HepG2 (cell line): Measurements from ENCODE around the gene PDGFA. TPM values are rescaled to one million over a fixed set of nuclear protein-coding genes. Genes with fewer than 3 reads are reported as not detected.

Experiments
- FOSL2 ChIP-seq: sonication (generic); formaldehyde crosslinking; IDR thresholded peaks from 2 replicates; pipeline ENCODE4 v1.4.0; 2020; ENCODE audit warnings: missing genetic modification reagents
- GLMP ChIP-seq: sonication (generic); formaldehyde crosslinking; IDR thresholded peaks from 2 replicates; pipeline ENCODE4 v1.9.0; 2021; ENCODE audit warnings: missing genetic modification reagents, mild to moderate bottlenecking, borderline replicate concordance
- IRF2 ChIP-seq: IDR thresholded peaks from 2 replicates; pipeline ENCODE4 v1.6.1; 2018; ENCODE audit warnings: missing genetic modification reagents, missing compliant biosample characterization
- LBX2 ChIP-seq: sonication (generic); formaldehyde crosslinking; IDR thresholded peaks from 2 replicates; pipeline ENCODE4 v1.5.0; 2020; ENCODE audit warnings: missing genetic modification reagents, mild to moderate bottlenecking, borderline replicate concordance
- MAFG ChIP-seq: sonication (generic); formaldehyde crosslinking; IDR thresholded peaks from 2 replicates; pipeline ENCODE4 v1.5.1; 2020; ENCODE audit warnings: mild to moderate bottlenecking, missing genetic modification reagents
- SALL1 ChIP-seq: sonication (generic); formaldehyde crosslinking; IDR thresholded peaks from 2 replicates; pipeline ENCODE4 v1.8.0; 2022; ENCODE audit warnings: mild to moderate bottlenecking, missing genetic modification reagents
- SOX6 ChIP-seq, 2 experiments: fragments of 450-650 bp in 1 of 2; sonication (generic) in 1 of 2; formaldehyde crosslinking in 1 of 2; IDR thresholded peaks; 2 replicates each; pipeline versions ENCODE4 v1.4.0 to v1.6.1; 2017 to 2020; ENCODE audit warnings: antibody characterized with exemption in 1 of 2, mild to moderate bottlenecking in 1 of 2, missing genetic modification reagents in 1 of 2
- STAT5B ChIP-seq: sonication (generic); formaldehyde crosslinking; IDR thresholded peaks from 2 replicates; pipeline ENCODE4 v1.4.0; 2020; ENCODE audit warnings: missing genetic modification reagents
- TCF12 ChIP-seq, 2 experiments: fragments of 450-650 bp in 1 of 2; sonication (generic) in 1 of 2; formaldehyde crosslinking in 1 of 2; IDR thresholded peaks; 2 replicates each; pipeline versions ENCODE4 v1.6.1 to v1.8.0; 2017 to 2022; ENCODE audit warnings: antibody characterized with exemption in 1 of 2, mild to moderate bottlenecking in 1 of 2, missing genetic modification reagents in 1 of 2, moderate library complexity in 1 of 2
- THYN1 ChIP-seq: sonication (generic); formaldehyde crosslinking; IDR thresholded peaks from 2 replicates; pipeline ENCODE4 v1.8.1; 2023; ENCODE audit warnings: low read depth, mild to moderate bottlenecking, moderate library complexity, missing genetic modification reagents, borderline replicate concordance
- ZFP62 ChIP-seq: sonication (generic); formaldehyde crosslinking; IDR thresholded peaks from 2 replicates; pipeline ENCODE4 v1.4.0; 2020; ENCODE audit warnings: missing genetic modification reagents
- ZNF34 ChIP-seq: sonication (generic); formaldehyde crosslinking; IDR thresholded peaks from 2 replicates; pipeline ENCODE4 v1.4.0; 2020; ENCODE audit warnings: mild to moderate bottlenecking, missing genetic modification reagents, borderline replicate concordance
- ZNF382 ChIP-seq: sonication (generic); formaldehyde crosslinking; IDR thresholded peaks from 2 replicates; pipeline ENCODE4 v1.5.0; 2020; ENCODE audit warnings: missing genetic modification reagents, mild to moderate bottlenecking, borderline replicate concordance
- ZNF749 ChIP-seq: sonication (generic); formaldehyde crosslinking; IDR thresholded peaks from 2 replicates; pipeline ENCODE4 v1.8.0; 2022; ENCODE audit warnings: mild to moderate bottlenecking, missing genetic modification reagents, moderate library complexity, borderline replicate concordance
- polyA plus RNA-seq, 8 experiments: library from polyadenylated mRNA; depleted of rRNA in 3 of 8; stranded (reverse) in 7 of 8; unstranded in 1 of 8; fragments of >200 nt; fragmentation: Illumina TruSeq in 4 of 8; extraction: Trizol in 4 of 8; gene quantifications; 2 replicates each; pipeline versions ENCODE4 v1.2.1 to v1.2.3, GENCODE V29; 2011 to 2016; ENCODE audit warnings: low read depth in 4 of 8, missing spikeins in 1 of 8, mixed read lengths in 1 of 8; ENCODE audit not compliant: insufficient read depth in 1 of 8
- total RNA-seq, 5 experiments: library from RNA; depleted of rRNA; stranded (reverse); fragments of >200 nt; fragmentation: Illumina TruSeq; extraction: Trizol; gene quantifications; 2 replicates each; pipeline ENCODE4 v1.2.3, GENCODE V29; 2016; ENCODE audit warnings: low read depth in 1 of 5
- TF ChIP-seq, protein P1 (sequence below): sonication (generic); formaldehyde crosslinking; IDR thresholded peaks from 2 replicates; pipeline ENCODE4 v1.4.0; 2020; ENCODE audit warnings: missing genetic modification reagents, mild to moderate bottlenecking, borderline replicate concordance
- TF ChIP-seq, protein P2 (sequence below): sonication (generic); formaldehyde crosslinking; IDR thresholded peaks from 2 replicates; pipeline ENCODE4 v1.4.0; 2020; ENCODE audit warnings: missing genetic modification reagents
- TF ChIP-seq, protein P3 (sequence below): IDR thresholded peaks from 2 replicates; pipeline ENCODE4 v1.6.1; 2016; ENCODE audit warnings: missing compliant biosample characterization, missing genetic modification reagents, borderline replicate concordance
- TF ChIP-seq, protein P4 (sequence below): sonication (generic); formaldehyde crosslinking; IDR thresholded peaks from 2 replicates; pipeline ENCODE4 v1.4.0; 2020; ENCODE audit warnings: missing genetic modification reagents

Gene PDGFA
- total and polyA plus RNA-seq, 2 of the 13 experiments (the other 11 are each of a cell fraction or from before 2014, with no cell fraction given) = 1.5 to 3.4 TPM

DNA sequence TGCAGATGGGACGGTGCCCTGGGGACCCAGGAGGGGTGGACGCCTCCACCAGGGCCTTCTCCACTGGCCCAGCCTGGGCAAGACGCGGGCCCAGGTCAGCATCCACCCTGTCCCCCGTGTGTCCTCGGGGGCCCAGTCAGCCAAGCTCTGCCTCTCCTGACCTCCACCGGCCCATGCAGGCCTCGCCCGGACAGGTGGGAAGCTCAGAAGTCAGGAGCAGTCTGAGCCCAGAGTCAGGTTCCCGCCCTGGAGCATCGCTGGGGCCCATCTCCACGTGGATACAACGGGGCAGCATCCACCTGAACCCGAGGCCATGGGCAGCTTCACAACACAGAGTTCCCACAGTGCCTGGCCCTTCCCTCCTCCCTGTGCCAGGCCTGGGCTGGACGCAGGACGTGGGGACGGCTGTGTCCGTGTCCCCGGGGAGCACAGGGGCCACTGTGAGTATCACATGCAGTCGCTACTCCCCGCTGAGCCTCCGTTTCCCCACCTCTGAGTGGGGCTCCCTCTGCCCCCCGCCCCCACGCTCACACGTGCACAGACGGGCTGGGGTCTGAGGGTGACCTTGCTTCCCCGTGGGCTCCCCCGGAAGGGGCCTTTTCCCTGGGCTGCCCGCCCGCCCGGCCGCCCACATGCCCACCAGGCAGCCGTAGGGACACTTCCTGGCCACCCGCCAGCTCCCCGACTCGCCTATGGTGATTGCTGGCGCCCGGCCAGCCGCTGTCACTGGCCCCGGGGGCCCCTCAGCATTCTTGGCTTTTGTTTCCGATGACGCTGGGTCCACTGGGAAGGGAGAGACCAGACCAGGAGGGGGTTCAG, 64.3 kb downstream of the PDGFA start (continued):
- no peak for TF ChIP-seq SOX6 (IDR thresholded peaks at IDR 0.05)
- TF ChIP-seq SOX6 (CRISPR knock-in tag; IDR thresholded peaks at IDR 0.05) = peak; percentile 95
- TF ChIP-seq ZNF34 (CRISPR knock-in tag) = no peak
- no peak for TF ChIP-seq LBX2 (CRISPR knock-in tag)
- TF ChIP-seq, protein P1, sequence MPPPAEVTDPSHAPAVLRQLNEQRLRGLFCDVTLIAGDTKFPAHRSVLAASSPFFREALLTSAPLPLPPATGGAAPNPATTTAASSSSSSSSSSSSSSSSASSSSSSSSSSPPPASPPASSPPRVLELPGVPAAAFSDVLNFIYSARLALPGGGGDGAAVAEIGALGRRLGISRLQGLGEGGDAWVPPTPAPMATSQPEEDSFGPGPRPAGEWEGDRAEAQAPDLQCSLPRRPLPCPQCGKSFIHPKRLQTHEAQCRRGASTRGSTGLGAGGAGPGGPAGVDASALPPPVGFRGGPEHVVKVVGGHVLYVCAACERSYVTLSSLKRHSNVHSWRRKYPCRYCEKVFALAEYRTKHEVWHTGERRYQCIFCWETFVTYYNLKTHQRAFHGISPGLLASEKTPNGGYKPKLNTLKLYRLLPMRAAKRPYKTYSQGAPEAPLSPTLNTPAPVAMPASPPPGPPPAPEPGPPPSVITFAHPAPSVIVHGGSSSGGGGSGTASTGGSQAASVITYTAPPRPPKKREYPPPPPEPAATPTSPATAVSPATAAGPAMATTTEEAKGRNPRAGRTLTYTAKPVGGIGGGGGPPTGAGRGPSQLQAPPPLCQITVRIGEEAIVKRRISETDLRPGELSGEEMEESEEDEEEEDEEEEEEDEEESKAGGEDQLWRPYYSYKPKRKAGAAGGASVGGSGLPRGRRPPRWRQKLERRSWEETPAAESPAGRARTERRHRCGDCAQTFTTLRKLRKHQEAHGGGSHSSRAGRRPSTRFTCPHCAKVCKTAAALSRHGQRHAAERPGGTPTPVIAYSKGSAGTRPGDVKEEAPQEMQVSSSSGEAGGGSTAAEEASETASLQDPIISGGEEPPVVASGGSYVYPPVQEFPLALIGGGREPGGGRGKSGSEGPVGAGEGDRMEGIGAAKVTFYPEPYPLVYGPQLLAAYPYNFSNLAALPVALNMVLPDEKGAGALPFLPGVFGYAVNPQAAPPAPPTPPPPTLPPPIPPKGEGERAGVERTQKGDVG (CRISPR knock-in tag) = no peak
- no peak for TF ChIP-seq THYN1
- TF ChIP-seq ZNF382 (CRISPR knock-in tag) = no peak
- TF ChIP-seq, protein P2, sequence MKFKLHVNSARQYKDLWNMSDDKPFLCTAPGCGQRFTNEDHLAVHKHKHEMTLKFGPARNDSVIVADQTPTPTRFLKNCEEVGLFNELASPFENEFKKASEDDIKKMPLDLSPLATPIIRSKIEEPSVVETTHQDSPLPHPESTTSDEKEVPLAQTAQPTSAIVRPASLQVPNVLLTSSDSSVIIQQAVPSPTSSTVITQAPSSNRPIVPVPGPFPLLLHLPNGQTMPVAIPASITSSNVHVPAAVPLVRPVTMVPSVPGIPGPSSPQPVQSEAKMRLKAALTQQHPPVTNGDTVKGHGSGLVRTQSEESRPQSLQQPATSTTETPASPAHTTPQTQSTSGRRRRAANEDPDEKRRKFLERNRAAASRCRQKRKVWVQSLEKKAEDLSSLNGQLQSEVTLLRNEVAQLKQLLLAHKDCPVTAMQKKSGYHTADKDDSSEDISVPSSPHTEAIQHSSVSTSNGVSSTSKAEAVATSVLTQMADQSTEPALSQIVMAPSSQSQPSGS (CRISPR knock-in tag) = no peak
- TF ChIP-seq MAFG (CRISPR knock-in tag) = no peak
- no peak for TF ChIP-seq GLMP (CRISPR knock-in tag)
- no peak for TF ChIP-seq STAT5B (CRISPR knock-in tag)
- no peak for TF ChIP-seq ZNF749 (CRISPR knock-in tag)
- TF ChIP-seq TCF12 (IDR thresholded peaks at IDR 0.05) = no peak
- TF ChIP-seq TCF12 (CRISPR knock-in tag; IDR thresholded peaks at IDR 0.05) = no peak
- TF ChIP-seq, protein P3, sequence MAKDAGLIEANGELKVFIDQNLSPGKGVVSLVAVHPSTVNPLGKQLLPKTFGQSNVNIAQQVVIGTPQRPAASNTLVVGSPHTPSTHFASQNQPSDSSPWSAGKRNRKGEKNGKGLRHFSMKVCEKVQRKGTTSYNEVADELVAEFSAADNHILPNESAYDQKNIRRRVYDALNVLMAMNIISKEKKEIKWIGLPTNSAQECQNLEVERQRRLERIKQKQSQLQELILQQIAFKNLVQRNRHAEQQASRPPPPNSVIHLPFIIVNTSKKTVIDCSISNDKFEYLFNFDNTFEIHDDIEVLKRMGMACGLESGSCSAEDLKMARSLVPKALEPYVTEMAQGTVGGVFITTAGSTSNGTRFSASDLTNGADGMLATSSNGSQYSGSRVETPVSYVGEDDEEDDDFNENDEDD (CRISPR knock-in tag) = peak; percentile 73; the same call in 1 of the 2 replicates
- TF ChIP-seq ZFP62 (CRISPR knock-in tag) = no peak
- no peak for TF ChIP-seq IRF2 (CRISPR knock-in tag)
- 0 out of 2 replicates have a peak, but pooled peaks have one; percentile 34 for TF ChIP-seq FOSL2 (CRISPR knock-in tag)
- TF ChIP-seq SALL1 (CRISPR knock-in tag) = peak; percentile 60
- TF ChIP-seq, protein P4, sequence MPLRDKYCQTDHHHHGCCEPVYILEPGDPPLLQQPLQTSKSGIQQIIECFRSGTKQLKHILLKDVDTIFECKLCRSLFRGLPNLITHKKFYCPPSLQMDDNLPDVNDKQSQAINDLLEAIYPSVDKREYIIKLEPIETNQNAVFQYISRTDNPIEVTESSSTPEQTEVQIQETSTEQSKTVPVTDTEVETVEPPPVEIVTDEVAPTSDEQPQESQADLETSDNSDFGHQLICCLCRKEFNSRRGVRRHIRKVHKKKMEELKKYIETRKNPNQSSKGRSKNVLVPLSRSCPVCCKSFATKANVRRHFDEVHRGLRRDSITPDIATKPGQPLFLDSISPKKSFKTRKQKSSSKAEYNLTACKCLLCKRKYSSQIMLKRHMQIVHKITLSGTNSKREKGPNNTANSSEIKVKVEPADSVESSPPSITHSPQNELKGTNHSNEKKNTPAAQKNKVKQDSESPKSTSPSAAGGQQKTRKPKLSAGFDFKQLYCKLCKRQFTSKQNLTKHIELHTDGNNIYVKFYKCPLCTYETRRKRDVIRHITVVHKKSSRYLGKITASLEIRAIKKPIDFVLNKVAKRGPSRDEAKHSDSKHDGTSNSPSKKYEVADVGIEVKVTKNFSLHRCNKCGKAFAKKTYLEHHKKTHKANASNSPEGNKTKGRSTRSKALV = no peak
